Sigmoid colon (tissue), 3 donors: ENCODE data around the gene FLVCR1.

ENCODE experiments used
- POLR2A ChIP-seq, 2 donors: fragments of 450-650 bp; IDR thresholded peaks; one replicate each; pipeline ENCODE4 v1.6.1; 2016; ENCODE audit warnings: antibody characterized with exemption in 2 of 2, mild to moderate bottlenecking in 2 of 2, moderate library complexity in 2 of 2
- TF ChIP-seq, protein P1 (sequence below), 4 experiments: fragments of 450-650 bp in 3 of 4; fragments of 200-600 bp in 1 of 4; IDR thresholded peaks; one replicate each; pipeline ENCODE4 v1.5.1; 2016 to 2019; ENCODE audit warnings: antibody characterized with exemption in 4 of 4, mild to moderate bottlenecking in 3 of 4, moderate library complexity in 2 of 4

DNA sequence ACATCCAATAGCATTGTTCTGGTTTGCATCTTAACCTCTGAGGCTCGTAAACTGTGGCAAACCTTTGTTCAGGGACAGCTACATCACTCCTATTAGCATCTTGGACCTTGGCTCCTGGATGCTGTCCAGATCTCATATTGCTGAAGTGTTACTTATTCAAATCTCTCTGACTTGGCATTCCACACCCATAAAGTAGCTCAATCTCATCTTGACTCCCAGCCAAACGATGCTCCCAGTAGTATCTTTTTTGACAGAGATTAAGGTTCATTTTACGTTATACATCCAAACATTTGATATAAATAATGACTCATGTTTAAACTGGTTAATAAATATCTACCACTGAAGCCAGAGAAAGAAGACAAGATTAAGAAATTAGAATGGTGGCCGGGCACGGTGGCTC lies 4.4 kb upstream of the FLVCR1 start:
- no peak for TF ChIP-seq POLR2A (IDR thresholded peaks at IDR 0.05)
- TF ChIP-seq, protein P1, sequence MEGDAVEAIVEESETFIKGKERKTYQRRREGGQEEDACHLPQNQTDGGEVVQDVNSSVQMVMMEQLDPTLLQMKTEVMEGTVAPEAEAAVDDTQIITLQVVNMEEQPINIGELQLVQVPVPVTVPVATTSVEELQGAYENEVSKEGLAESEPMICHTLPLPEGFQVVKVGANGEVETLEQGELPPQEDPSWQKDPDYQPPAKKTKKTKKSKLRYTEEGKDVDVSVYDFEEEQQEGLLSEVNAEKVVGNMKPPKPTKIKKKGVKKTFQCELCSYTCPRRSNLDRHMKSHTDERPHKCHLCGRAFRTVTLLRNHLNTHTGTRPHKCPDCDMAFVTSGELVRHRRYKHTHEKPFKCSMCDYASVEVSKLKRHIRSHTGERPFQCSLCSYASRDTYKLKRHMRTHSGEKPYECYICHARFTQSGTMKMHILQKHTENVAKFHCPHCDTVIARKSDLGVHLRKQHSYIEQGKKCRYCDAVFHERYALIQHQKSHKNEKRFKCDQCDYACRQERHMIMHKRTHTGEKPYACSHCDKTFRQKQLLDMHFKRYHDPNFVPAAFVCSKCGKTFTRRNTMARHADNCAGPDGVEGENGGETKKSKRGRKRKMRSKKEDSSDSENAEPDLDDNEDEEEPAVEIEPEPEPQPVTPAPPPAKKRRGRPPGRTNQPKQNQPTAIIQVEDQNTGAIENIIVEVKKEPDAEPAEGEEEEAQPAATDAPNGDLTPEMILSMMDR (IDR thresholded peaks at IDR 0.05) = no peak
